ENCODE results near the gene CCDC102B.
"Not testable (repeated sequence)": the region's sequence is repeated elsewhere in the genome, so short reads cannot be mapped to it uniquely, and the experiment has no call there.

Gene CCDC102B

DNA sequence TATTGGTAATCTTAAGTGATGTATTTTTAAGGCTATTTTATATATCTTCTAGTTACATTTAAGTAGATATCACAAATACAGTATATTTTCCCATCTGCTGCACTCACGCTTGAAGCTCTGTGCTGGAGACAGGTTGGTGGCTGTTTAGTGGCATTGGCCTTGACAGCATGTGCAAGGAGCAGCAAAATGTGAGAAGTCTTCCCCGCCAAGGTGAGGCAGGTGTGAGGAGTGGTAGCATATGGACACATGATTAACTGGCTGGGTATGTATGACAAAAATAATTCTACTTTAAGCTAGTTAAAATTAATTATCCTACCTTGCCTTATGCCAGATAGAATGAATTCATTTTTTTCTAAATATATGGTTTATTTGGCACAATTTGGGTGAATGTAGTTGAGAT is 117.2 kb downstream of the CCDC102B start:
- DNase-seq: no peak

DNA sequence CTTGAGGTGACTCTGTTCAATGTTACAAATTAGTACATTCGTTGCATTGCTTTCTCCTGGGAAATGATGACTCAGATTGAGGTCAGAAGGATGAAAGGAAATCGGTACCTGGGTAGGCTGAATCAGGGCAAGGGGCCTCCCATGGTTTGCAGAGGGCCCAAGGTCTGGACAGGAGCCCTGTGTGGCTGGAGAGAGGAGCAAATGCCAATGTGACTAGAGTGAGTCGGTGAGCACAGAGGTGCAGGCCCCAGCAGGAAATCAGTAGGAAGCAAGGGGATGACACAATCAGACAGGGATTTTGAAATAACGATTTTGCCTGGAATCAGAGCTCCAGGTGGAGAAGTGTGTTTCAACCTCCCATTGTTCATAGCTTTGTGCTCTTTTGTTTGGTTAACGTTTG is 118.9 kb downstream of the CCDC102B start:
- DNase-seq: no peak

DNA sequence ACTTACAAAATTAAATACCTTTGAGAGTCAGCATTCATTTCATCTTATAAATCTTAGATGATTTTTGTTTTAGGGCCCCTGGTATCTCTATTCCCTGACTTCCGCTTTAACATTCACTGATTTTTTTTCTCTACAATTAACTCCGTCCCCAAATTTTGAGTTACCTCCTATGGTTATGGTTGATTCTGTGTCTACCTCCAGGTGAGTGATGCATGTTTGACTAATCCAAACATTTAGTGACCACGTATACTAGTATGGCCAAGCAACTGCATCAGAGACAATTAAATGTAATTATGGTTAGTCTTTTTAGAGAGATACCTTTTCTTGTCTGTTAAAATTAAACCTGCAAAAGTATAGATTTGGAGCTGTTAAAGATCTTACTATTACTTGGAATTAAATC is 120.3 kb downstream of the CCDC102B start:
- DNase-seq: no peak

GRCh38 chr18:68919900-68920299 is 122.0 kb downstream of the CCDC102B start:
- DNase-seq: no peak

DNA sequence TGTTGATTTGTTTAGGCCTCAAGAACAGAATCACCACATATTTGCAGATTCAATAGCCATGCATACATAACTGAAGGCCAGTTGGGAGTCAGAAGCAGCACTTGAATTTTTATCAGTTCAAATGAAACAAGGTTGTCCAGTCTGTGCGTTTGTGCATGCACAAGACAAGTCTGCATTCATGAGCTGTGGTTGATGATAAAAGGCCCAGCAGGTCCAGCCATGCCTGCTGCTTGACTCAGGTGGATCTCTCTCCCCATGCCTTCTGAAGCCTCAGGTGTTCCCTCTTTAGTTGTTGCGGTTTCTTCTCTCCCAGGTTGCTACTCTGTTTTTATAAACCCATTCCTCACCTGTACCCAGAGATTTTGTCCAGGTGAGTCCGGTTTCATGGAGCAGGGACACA is 124.5 kb downstream of the CCDC102B start:
- no peak for DNase-seq

GRCh38 chr18:68925268-68925667 is 127.4 kb downstream of the CCDC102B start:
- DNase-seq: no peak

DNA sequence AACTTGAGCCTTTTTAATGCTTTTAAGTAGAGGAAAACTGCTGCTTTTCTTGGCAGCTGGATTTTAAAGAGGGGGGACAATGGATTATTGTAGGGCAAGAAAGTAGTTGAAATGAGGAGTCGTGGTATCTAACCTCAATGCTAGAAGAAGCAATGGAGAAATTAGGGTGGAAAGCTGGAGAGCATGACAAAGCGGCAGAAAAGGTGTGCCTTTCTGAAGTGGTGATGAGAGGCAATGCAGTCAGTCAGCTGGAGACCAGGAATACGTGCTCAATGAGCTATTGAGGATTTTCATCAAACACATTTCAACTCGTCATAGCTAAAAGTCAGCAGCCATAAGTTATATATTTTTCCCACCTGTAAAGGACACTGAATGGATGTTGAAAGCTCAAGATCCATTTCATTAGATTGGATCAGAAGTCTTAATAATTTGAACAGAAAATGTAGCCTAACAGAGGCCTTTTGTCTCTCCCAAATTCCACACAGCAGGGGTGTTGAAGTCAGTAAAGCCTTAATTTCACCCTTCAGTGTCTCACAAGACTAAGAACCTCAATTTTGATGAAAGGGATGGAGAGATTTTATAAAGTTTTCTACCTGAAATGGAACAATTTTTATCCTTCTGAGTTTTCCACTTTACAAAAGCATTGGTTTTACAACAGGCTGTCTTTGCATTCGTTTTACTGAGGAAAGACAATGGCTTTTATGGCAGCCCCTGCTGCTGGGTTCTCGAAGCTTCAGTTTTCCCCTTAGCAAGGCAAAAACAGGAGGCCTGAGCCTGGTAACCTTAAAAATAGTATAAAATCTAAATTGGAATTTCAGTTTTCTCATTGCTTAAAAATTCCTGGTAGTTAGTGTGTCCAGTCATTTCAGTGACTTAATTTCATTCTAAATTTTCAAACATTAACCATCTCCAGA is 131.1 kb downstream of the CCDC102B start:
- DNase-seq: no peak

DNA sequence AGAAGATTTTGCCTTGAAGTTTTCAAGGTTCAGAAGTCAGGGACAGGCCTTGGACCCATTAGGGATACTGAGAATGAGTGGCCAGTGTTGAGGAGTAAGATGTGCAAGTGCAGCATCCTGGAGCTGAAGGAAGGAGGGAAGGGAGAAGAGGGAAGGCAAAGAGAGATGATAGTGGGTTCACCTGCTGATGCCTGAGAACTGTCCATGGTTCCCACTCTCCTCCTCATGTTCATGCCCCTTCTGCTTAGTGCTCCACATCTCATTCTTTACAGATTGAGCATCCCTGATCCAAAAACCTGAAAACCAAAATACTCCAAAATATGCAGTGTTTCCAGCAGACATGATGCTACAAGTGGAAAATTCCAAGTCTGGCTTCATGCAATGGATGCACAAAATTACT is 137.8 kb downstream of the CCDC102B start:
- DNase-seq: no peak

DNA sequence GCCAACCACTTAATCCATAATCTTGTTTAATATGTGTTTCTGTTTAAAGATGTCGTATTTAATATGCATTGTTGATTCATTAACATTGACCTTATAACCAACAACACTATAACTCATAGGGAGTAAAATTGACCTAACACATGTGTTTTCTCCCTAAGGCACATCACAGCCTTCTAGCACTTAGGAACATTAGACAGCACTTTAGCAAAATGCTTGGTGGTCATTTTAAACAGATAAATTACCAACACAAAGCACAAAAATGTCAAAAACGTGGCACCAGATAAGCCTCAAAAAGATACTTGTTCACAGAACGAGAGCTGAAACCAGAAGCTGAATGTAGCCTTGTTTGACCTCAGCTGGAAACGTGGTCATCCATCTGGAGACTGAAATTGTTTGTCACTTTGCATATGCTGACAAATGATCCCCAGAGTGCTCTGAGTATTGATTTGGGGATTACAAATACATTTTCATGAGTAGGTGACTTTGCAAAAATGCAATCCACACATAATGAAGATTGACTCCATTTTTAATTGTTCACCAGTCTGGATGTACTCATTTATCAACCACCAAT is 139.2 kb downstream of the CCDC102B start:
- no peak for DNase-seq

DNA sequence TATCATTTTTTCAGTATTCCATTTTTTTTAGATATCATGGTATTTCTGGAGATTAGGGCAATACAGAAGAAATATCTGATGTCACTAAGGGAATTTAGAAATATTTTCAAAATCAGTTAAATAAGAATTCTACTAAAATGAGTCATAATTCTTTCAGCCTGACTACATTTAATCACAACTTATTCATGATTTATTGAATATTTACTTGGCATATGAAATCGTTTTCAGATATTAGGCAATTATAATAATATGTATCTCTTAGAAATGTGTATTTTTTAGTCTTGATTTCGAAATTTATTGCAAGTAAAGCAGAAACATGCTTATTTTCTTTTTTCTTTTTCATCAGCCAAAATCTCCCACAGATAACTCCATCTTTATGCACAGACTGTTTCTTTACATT is 142.2 kb downstream of the CCDC102B start:
- no peak for DNase-seq

DNA sequence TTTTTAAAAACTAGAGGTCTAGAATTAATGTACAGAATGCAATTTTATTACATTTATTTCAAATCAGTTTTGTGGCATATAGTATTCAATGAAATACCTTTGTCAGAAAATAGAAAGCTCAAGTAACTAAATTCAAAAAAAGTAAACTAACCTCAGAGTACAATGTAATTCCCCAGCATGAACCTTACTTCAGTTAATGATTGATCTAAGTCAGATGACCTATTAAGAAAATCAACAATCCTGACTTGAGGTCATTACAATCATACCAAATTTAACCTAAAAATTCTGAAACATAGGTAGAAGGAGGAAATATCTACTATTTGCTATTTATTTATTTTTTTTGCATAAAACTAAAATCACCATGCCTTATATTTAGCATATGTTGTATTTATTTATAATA is 142.9 kb downstream of the CCDC102B start:
- no peak for DNase-seq

GRCh38 chr18:68942230-68942629 is 144.3 kb downstream of the CCDC102B start:
- DNase-seq: no peak

DNA sequence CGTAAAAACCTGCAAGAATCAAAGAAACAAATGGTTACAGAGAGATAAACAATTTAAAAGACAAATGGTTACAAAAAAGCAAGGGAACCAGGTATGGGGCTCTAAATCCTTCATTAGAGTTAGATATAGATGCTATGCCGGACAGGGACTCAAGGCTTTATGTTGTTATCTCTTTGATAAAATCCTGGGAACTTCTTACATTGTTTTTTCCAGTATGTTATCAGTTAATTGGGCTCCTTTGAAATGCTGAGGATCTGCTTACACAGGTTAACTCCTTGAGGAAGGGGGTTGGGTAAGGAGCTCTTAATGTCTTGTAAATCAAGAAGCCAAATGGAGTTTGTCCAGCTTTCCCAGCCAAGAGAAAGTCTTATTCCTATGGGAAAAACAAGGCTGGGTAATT is 146.0 kb downstream of the CCDC102B start:
- not testable (repeated sequence) for DNase-seq

- no peak for DNase-seq
These were observed 146.4 kb downstream of the CCDC102B start for GRCh38 chr18:68944330-68944729.

DNA sequence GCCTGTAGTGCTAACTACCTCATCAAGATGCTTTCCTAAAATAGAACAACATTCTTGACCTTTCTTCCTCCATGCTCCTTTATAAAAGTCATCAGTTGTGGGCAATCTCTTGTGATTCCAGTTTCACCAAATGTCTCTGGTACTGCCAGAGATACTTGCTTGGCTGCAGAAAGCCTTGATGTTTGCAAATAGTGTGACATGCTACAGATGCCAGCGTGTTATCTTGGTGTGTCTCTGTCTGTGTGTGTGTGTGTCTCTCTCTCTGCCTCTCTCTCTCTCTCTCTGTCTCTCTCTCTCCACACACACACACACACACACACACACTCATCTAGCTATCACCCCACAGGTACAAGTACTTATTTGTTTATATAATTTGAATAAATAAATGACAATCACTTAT is 146.9 kb downstream of the CCDC102B start:
- no peak for DNase-seq

DNA sequence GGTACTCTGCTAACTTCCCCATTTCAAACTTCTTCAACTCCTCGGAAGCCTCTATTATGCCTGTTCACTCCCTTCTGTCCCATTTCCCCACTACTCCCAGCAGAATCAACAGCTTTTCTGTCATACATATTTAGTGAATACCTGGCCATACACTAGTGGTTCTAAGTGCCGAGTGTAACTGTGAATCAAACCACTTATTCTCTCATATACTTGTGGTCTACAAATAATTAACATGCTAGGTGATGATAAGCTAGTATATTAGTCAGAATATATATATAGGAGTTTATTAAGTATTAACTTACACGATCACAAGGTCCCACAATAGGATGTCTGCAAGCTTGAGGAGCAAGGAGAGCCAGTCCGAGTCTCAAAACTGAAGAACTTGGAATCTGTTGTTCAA is 150.7 kb downstream of the CCDC102B start:
- no peak for DNase-seq

DNA sequence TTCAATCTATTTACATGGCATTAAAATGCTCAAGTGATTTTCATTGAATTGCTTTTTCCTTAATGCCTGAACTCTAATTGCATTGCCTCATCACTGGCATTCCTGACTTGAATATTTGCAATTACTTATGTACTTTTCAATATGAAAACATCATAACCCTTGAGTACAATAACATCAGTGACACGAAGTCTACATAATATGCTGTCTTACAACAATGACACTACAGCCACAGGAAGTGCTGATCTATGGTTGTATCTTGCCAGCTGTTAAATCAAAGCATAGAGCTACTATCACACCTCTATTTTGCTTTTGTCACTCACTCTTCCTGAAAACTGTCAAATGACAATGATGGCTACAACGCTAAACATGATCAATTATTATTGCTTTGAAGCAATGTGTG is 156.9 kb downstream of the CCDC102B start:
- no peak for DNase-seq

DNA sequence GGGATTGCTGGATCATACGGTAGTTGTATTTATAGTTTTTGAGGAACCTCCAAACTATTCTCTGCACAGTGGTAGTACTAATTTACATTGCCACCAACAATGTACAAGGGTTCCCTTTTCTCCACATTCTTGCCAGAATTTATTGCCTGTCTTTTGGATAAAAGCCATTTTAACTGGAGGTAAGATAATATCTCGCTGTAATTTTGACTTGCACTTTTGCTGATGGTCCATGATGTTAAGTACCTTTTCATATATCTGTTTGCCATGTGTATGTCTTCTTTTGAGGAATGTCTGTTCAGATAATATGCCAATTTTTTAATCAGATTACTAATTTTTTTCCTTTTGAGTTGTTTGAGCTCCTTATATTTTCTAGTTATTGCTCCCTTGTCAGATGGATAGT is 158.8 kb downstream of the CCDC102B start:
- no peak for DNase-seq

- DNase-seq: no peak
These were observed 162.5 kb downstream of the CCDC102B start for GRCh38 chr18:68960355-68960754.

GRCh38 chr18:68962623-68963022 is 164.7 kb downstream of the CCDC102B start:
- DNase-seq: no peak

GRCh38 chr18:68965817-68966216 is 167.9 kb downstream of the CCDC102B start:
- DNase-seq: no peak

DNA sequence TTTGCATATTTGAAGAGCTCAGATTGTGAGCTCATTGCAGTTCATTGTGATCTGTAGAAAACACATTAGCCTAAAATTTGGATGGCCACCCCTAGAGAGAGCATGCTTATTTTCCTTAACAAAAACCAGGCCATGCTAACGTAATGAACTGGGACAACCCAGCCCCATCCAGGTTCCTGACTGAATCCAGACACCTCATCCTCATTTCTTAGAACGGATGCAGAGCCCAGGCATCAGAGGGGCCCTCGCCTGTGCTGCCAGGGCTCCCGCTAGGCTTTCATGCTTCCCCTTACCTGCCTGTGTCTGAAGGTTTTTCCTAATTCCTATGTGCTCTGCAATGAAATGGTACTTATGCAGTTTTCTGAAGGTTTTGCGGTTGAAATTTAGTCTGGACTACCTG is 171.1 kb downstream of the CCDC102B start:
- no peak for DNase-seq

- DNase-seq: no peak
These were observed 174.3 kb downstream of the CCDC102B start for GRCh38 chr18:68972176-68972575.

GRCh38 chr18:68979737-68980136 is 181.9 kb downstream of the CCDC102B start:
- DNase-seq: no peak

DNA sequence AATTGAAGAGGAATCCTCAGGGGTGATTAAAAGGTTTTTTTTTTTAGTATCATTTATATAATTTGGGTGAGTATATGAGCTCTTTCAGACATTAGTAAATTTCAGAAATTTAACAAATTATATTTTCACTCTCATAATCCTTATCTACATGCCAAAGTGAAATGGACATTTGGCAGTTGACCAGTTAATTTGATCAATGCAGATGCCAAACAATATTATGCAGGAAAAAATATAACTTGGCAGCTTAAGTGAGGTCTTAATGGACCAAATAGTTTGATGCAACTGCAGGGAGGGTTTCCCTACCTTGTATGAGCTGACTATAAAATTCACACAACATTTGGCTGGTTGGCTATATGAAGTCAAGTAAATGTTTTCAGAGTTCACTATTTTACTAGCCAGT is 185.2 kb downstream of the CCDC102B start:
- DNase-seq: no peak
